Endothelial cell of umbilical vein (primary cell): ENCODE measurements around the gene PSG3. TPM values are rescaled to one million over a fixed set of nuclear protein-coding genes. Genes with fewer than 3 reads are reported as not detected.
"Not testable (repeated sequence)": the region's sequence is repeated elsewhere in the genome, so short reads cannot be mapped to it uniquely, and the experiment has no call there.

ENCODE experiments used
- BruUV-seq: library from RNA; stranded (reverse); fragments of 400-500 nt; replicated peaks from 2 replicates; lab custom pipeline; 2021; lab: Mats Ljungman, UMichigan
- CTCF ChIA-PET: fragments of 300-600, 350-600 bp; sonication (Branson Sonifier 250); formaldehyde crosslinking; loops from one replicate; lab custom pipeline; 2021; ENCODE audit warnings: antibody characterized with exemption, inconsistent platforms; lab: Charles Lee
- POLR2A ChIA-PET: fragments of 300-600, 350-600 bp; sonication (Branson Sonifier 250); formaldehyde crosslinking; loops from one replicate; lab custom pipeline; 2021; ENCODE audit warnings: antibody characterized with exemption, inconsistent platforms; lab: Charles Lee
- DNase-seq: peaks from one replicate; pipeline ENCODE4 v3.0.0-alpha.2; 2011; ENCODE audit warnings: low read depth, low spot score
- FAIRE-seq: peaks from 2 replicates; lab custom pipeline; 2011; peaks lifted over from hg19 to GRCh38; lab: Jason Lieb, UNC
- H2AFZ ChIP-seq: 2 replicates; pipeline ENCODE4 v1.6.0; 2012; ENCODE audit warnings: low read depth, low read length, control low read depth, inconsistent platforms
- H3K27ac ChIP-seq: 2 replicates; pipeline ENCODE4 v1.5.1; 2011; ENCODE audit warnings: low read depth, mild to moderate bottlenecking, control low read depth, low read length, moderate library complexity; ENCODE audit not compliant: insufficient read depth
- H3K27me3 ChIP-seq, 2 experiments: 2 replicates each; pipeline versions ENCODE4 v1.6.0 to v1.6.1; 2011; ENCODE audit warnings: low read length in 2 of 2, mixed read lengths in 1 of 2; ENCODE audit not compliant: control insufficient read depth in 2 of 2, insufficient read depth in 2 of 2
- H3K36me3 ChIP-seq, 2 experiments: 2 replicates in 1 of 2; 3 replicates in 1 of 2; pipeline ENCODE4 v1.5.1; 2011; ENCODE audit warnings: low read length in 2 of 2, mild to moderate bottlenecking in 1 of 2, moderate library complexity in 1 of 2; ENCODE audit not compliant: control insufficient read depth in 2 of 2, insufficient read depth in 2 of 2; ENCODE audit errors: extremely low read depth in 1 of 2
- H3K4me1 ChIP-seq: 3 replicates; pipeline ENCODE4 v1.5.1; 2011; ENCODE audit warnings: mild to moderate bottlenecking, low read length; ENCODE audit not compliant: control insufficient read depth, insufficient read depth; ENCODE audit errors: extremely low read depth
- H3K4me2 ChIP-seq: 2 replicates; pipeline ENCODE4 v1.6.1; 2011; ENCODE audit warnings: low read length, control low read depth, mixed read lengths; ENCODE audit not compliant: insufficient read depth
- H3K4me3 ChIP-seq, 3 experiments: fragments of 200-600 bp in 1 of 3; sonication (generic), shearing (Covaris generic) in 1 of 3; replicated peaks in 1 of 3; 2 replicates each; pipeline ENCODE4 v1.5.1; 2011 to 2016; ENCODE audit warnings: control low read depth in 3 of 3, low read length in 3 of 3, mild to moderate bottlenecking in 2 of 3, inconsistent platforms in 1 of 3, low read depth in 1 of 3, moderate library complexity in 1 of 3; ENCODE audit not compliant: insufficient read depth in 1 of 3
- H3K79me2 ChIP-seq: 2 replicates; pipeline ENCODE4 v1.6.0; 2012; ENCODE audit warnings: low read length, inconsistent platforms; ENCODE audit not compliant: control insufficient read depth, insufficient read depth
- H3K9ac ChIP-seq: replicated peaks from 2 replicates; pipeline ENCODE3; 2011; ENCODE audit warnings: low read length, control low read depth; ENCODE audit not compliant: insufficient read depth; ENCODE audit errors: extremely low read depth
- H3K9me1 ChIP-seq: replicated peaks from 3 replicates; pipeline ENCODE4 v1.6.0; 2011; ENCODE audit warnings: mild to moderate bottlenecking, low read length; ENCODE audit not compliant: control insufficient read depth, insufficient read depth; ENCODE audit errors: extremely low read depth
- H3K9me3 ChIP-seq: replicated peaks from 2 replicates; pipeline ENCODE4 v1.5.1; 2012; ENCODE audit warnings: low read length, inconsistent platforms; ENCODE audit not compliant: control insufficient read depth, insufficient read depth
- H4K20me1 ChIP-seq: replicated peaks from 2 replicates; pipeline ENCODE3; 2011; ENCODE audit warnings: mild to moderate bottlenecking, low read length; ENCODE audit not compliant: control insufficient read depth, insufficient read depth; ENCODE audit errors: extremely low read depth
- dilution Hi-C: fragments of 300-500 bp; cut with MboI; formaldehyde crosslinking; loops from one replicate; pipeline ENCODE4 v1.15.0; 2019; ENCODE audit warnings: low sequenced_read_pairs; ENCODE audit not compliant: extremely low pct_ligation_motif_present
- intact Hi-C: fragments of 100-400 bp; cut with micrococcal nuclease; formaldehyde crosslinking; loops from one replicate; pipeline ENCODE4 v1.10.0; 2022
- polyA plus RNA-seq, 4 experiments: library from polyadenylated mRNA; depleted of rRNA in 3 of 4; stranded (reverse) in 3 of 4; unstranded in 1 of 4; fragments of >200 nt; gene quantifications; 2 replicates each; pipeline versions ENCODE4 v1.2.1 to v1.2.3, GENCODE V29; 2011 to 2012; ENCODE audit warnings: missing spikeins in 1 of 4
- total RNA-seq: library from RNA; stranded (reverse); gene quantifications from 2 replicates; pipeline ENCODE4 v1.2.3, GENCODE V29; 2021

PSG3 gene
- total and polyA plus RNA-seq, 2 donors (not counting 3 experiments of a cell fraction or from before 2014, with no cell fraction given): not detected

- POLR2A ChIA-PET, H2AFZ ChIP-seq, H3K4me3 ChIP-seq, H3K4me1 ChIP-seq, BruUV-seq, CTCF ChIA-PET, H3K9me1 ChIP-seq, H3K79me2 ChIP-seq, H3K4me2 ChIP-seq, intact Hi-C loops, H3K9me3 ChIP-seq, DNase-seq, H4K20me1 ChIP-seq, FAIRE-seq, H3K27me3 ChIP-seq, dilution Hi-C loops, H3K36me3 ChIP-seq, H3K27ac ChIP-seq, H3K9ac ChIP-seq: not testable (repeated sequence)
Observed at GRCh38 chr19:42674549-42674948, 65.7 kb downstream of the PSG3 start.

Other genes with a start within 250 kb of the PSG3 start
- 2.1 and 3.6 TPM in 2 replicates for gene CEACAM1, start 212.0 kb downstream of the PSG3 start, total RNA-seq
- gene CEACAM1, start 212.0 kb downstream of the PSG3 start, polyA plus RNA-seq: 2.4 and 3.5 TPM in 2 replicates
- gene CEACAM8, start 145.6 kb downstream of the PSG3 start, total RNA-seq: not detected in 2 replicates
- gene CEACAM8, start 145.6 kb downstream of the PSG3 start, polyA plus RNA-seq: not detected in 2 replicates
- not detected in 2 replicates for gene PSG8, start 25.2 kb upstream of the PSG3 start, total RNA-seq
- gene PSG8, start 25.2 kb upstream of the PSG3 start, polyA plus RNA-seq: not detected in 2 replicates
- gene PSG1, start 139.2 kb upstream of the PSG3 start, total RNA-seq: not detected in 2 replicates
- gene PSG1, start 139.2 kb upstream of the PSG3 start, polyA plus RNA-seq: not detected in 2 replicates
- not detected in 2 replicates for gene PSG6, start 177.4 kb upstream of the PSG3 start, total RNA-seq
- gene PSG6, start 177.4 kb upstream of the PSG3 start, polyA plus RNA-seq: not detected in 2 replicates
- not detected in 2 replicates for gene PSG7, start 196.7 kb upstream of the PSG3 start, total RNA-seq
- gene PSG7, start 196.7 kb upstream of the PSG3 start, polyA plus RNA-seq: not detected in 2 replicates